GM18505 (cell line): Measurements from ENCODE around the gene HERC3.

Source experiments
- ATAC-seq: cut with Tn5 transposase; IDR thresholded peaks from one replicate; pipeline ENCODE4 v1.9.1; 2021; ENCODE audit not compliant: unreplicated experiment
- POLR2A ChIP-seq: IDR thresholded peaks from 4 replicates; pipeline ENCODE4 v1.6.1; 2011; ENCODE audit warnings: borderline replicate concordance; ENCODE audit not compliant: insufficient read depth, insufficient read length; ENCODE audit errors: extremely low read depth

The HERC3 gene

GRCh38 chr4:88702782-88703181 lies 110.5 kb downstream of the HERC3 start:
- ATAC-seq: no peak
- TF ChIP-seq POLR2A: no peak

DNA sequence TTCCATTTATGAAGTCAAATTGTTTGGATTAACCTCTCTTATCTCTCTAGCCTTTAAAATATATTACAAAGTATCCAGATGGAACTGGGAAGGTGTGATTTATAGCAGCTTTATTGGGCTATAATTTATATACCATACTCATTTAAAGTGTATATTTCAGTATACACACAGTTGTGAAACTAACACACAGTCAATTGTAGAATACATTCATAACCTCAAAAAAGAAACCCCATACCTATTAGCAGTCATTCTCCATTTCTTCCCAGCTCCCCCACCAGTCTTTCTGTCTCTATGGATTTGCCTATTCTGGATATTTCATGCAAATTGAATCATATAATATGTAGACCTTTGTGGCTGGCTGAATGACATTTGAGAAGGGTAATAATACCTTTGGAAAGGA lies 112.9 kb downstream of the HERC3 start:
- ATAC-seq: no peak
- TF ChIP-seq POLR2A: no peak

- no peak for TF ChIP-seq POLR2A
- no peak for ATAC-seq
These were observed 113.7 kb downstream of the HERC3 start for GRCh38 chr4:88705805-88706492.

- no peak for TF ChIP-seq POLR2A
- no peak for ATAC-seq
These were observed 114.3 kb downstream of the HERC3 start for GRCh38 chr4:88706574-88706973.

DNA sequence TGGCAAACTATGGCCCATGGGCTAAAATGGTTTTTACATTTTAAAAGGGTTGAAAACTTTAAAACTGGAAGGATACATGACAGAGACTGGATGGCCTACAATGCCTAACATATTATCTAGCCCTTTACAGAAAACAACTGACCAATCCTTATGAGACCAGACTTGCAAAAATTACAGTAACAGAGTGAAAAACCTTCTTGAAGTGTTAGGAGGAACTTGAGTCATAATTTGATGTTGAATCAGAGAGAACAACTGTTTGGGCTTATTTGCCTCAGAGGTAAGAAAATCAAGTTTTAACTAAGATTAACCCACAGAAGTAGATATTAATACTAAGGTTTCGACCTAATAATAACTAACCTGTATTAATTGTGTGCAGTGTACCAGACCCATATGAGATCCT lies 117.7 kb downstream of the HERC3 start:
- no peak for TF ChIP-seq POLR2A
- ATAC-seq: no peak

DNA sequence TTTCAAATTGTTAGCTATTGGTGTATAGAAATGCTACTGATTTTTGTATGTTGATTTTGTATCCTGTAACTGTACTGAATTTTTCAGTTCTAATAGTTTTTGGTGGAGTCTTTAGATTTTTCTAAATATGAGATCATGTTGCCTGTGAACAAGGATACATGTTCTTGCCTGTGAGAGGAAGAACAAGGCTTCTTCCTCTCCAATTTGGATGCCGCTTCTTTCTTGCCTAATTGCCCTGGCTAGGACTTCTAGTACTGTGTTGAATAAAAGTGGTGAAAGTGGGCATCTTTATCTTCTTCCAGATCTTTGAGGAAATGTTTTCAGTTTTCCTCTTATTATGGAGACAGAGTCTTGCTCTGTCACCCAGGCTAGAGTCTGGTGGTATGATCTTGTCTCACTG lies 121.5 kb downstream of the HERC3 start:
- ATAC-seq: no peak
- no peak for TF ChIP-seq POLR2A

GRCh38 chr4:88718098-88718497 lies 125.8 kb downstream of the HERC3 start:
- no peak for ATAC-seq
- TF ChIP-seq POLR2A: no peak

- ATAC-seq: no peak
- no peak for TF ChIP-seq POLR2A
These were observed 127.1 kb downstream of the HERC3 start for GRCh38 chr4:88719381-88719780.

DNA sequence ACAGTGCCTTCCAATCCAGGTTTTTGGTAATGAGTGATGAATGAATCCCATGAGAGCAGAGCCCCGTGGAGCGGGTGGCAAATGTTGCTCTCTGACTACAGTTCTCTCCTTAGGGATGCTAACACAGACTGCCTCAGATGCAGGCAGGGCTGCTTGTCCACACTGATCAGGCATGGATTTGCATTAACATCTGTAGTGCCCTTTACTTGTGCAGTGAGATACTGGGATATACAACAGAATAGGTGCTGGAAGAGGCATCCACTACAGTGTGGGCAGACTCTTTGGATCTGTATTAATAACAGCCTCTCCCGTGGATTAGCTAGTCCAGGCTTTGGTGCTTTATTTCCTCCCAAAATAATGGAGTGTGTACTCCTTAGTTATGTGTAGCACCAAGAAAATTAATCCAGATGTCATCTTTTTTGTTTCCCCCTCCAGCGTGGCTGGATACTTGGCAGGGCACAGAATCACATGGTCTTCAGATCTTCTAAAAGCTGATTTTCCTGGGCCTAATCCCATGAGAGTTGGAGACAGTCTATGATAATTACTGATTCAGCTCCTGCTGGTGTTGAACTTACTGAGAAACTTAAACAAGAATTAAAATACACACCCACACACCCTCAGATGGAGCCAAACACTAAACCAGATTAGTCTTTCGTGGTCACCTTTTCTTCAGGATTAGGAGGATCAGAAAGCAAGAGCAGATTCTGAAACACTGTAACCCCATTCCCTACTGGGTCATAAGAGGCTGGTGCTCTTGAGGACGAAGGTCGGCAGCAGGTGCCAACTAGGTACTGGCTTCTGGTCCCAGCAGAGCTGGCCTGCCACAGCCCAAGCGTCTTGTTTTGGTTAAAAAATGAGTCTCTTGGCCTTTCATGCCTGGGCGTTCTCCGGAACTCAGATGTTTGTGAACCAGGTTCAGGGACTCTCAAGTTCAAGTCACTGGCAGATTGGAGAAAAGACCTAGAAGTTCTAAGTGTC lies 128.5 kb downstream of the HERC3 start:
- TF ChIP-seq POLR2A: no peak
- no peak for ATAC-seq

DNA sequence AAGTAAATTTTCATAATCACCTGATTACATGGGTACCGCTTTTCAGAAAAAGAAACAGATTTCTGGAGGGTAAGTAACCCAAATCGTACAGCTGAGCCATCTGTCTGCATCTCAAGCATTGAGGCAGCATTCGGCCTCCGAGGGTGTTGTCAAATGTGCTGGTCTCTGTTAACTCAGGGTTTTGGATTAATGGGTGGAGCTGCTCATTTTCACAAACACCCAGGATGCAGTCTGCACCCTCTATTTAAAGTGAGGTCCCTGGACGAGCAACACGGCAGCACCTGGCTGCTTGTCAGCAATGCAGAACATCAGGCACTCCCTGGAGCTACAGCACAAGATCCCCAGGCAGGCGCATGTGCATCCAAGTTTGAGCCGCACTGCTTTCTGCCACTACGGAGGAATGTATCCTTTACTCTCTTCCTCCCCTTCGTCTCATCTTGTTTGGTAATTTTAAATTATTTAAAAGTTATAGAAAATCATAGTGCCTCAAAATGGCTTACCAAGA lies 130.0 kb downstream of the HERC3 start:
- no peak for TF ChIP-seq POLR2A
- ATAC-seq: no peak

DNA sequence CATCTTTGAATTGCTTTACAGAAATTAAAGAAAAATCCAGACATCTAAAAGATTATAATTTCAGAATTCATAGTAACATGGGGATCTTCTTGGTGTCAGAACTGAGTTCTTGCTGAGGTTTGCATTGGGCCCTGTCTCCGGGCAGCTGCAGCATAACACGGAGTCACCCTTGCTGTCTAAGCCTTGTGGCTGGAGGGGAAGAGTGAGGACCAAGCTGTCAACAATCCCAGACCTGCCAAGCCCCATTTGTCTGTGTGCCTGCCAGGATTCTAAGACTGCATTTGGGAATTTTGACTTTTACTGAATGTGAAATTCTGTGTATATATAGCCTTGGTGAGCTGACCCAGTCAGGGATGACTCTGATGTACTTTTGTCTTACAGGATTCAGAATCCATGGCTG lies 130.5 kb downstream of the HERC3 start:
- TF ChIP-seq POLR2A: no peak
- ATAC-seq: no peak

- no peak for ATAC-seq
These were observed 132.1 kb downstream of the HERC3 start for GRCh38 chr4:88724406-88724805.

GRCh38 chr4:88725143-88725542 lies 132.9 kb downstream of the HERC3 start:
- TF ChIP-seq POLR2A: no peak
- no peak for ATAC-seq

More at GRCh38 chr4:88724406-88724805, 132.1 kb downstream of the HERC3 start:
- TF ChIP-seq POLR2A: no peak
